Activated CD8-positive, alpha-beta memory T cell treated with anti-CD3 and anti-CD28 coated beads, Interleukin-2, amount 10 ng/mL, durations not matched to agents 7 days and 5 days (primary cell): ENCODE data around the gene CD164L2. TPM values are rescaled to one million over a fixed set of nuclear protein-coding genes. Genes with fewer than 3 reads are reported as not detected.
A peak's percentile ranks its signal among the peaks of the same experiment; 100 is the strongest.

Source experiments
- ATAC-seq: fragments of 150-1000 bp; cut with Tn5 transposase; one replicate; pipeline ENCODE4 v1.10.0; 2021; ENCODE audit warnings: moderate library complexity
- CTCF ChIA-PET: fragments of 350-600 bp; sonication (Branson Sonifier 250); formaldehyde crosslinking; loops from one replicate; lab custom pipeline; 2021; ENCODE audit warnings: antibody characterized with exemption; lab: Charles Lee
- DNase-seq: peaks from one replicate; pipeline ENCODE4 v3.0.0-alpha.2; 2020
- H3K27ac Mint-ChIP-seq: one replicate; pipeline ENCODE4 v1.8.0; 2021; ENCODE audit warnings: mild to moderate bottlenecking, mixed read lengths
- H3K27me3 Mint-ChIP-seq: one replicate; pipeline ENCODE4 v1.8.0; 2021; ENCODE audit warnings: mixed read lengths
- H3K36me3 Mint-ChIP-seq: one replicate; pipeline ENCODE4 v1.8.0; 2021; ENCODE audit warnings: mild to moderate bottlenecking, mixed read lengths
- H3K4me1 Mint-ChIP-seq: one replicate; pipeline ENCODE4 v1.8.0; 2021; ENCODE audit warnings: mixed read lengths
- H3K4me3 Mint-ChIP-seq: one replicate; pipeline ENCODE4 v1.8.0; 2021; ENCODE audit warnings: mild to moderate bottlenecking, moderate library complexity, mixed read lengths
- H3K9me3 Mint-ChIP-seq: one replicate; pipeline ENCODE4 v1.8.0; 2022; ENCODE audit warnings: low read depth, mixed read lengths
- total RNA-seq, 2 experiments: library from RNA; stranded (reverse); gene quantifications; one replicate each; pipeline ENCODE4 v1.2.3, GENCODE V29; 2021

Gene CD164L2
- total RNA-seq, 2 experiments from 2014 or later = not detected

GRCh38 chr1:27342778-27343638 is 40.1 kb downstream of the CD164L2 start:
- DNase-seq = peak; percentile 88
- peaks cover 34% of the 10 kb centered on the region for H3K4me1 Mint-ChIP-seq

DNA sequence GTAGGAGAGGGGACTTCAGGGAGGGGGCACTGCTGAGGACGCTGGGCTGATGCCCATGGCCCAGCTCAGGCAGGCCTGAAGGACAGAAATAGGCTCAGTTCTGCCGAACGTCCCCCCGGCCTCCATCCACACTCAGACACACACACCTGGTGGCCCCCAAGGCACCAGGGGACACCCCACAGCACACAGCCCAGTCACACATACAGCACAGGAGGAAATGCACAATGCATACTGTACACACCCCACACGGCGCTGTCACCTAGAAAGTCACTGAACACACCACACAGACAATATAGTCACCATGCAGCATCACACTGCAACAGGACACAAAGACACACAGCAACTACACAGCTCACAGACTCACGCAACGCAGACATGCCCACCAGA is 40.7 kb downstream of the CD164L2 start:
- Mint-ChIP-seq H3K9me3 (no peaks in the 10 kb centered on the region), H3K4me1 (peaks cover 34% of the 10 kb centered on the region), H3K36me3 (peaks cover 10% of the 10 kb centered on the region), H3K27me3 (no peaks in the 10 kb centered on the region), H3K27ac (peak overlapping the region; percentile 84), H3K4me3 (peak overlapping the region; percentile 86)
- peak; percentile 46 for ATAC-seq
- DNase-seq = peak; percentile 69
- CTCF ChIA-PET = interaction anchor here (0.8 to 7.2 kb wide), 10 partner anchors 10 to 265 kb away, joined by 3 to 136 read pairs (median 8); partner anchors contain the start of genes GPR3 and MAP3K6

More at GRCh38 chr1:27342778-27343638, 40.1 kb downstream of the CD164L2 start:
- Mint-ChIP-seq H3K4me3 (peak overlapping the region; percentile 86), H3K36me3 (peaks cover 10% of the 10 kb centered on the region), H3K9me3 (no peaks in the 10 kb centered on the region), H3K27me3 (no peaks in the 10 kb centered on the region), H3K27ac (peak overlapping the region; percentile 84)
- CTCF ChIA-PET = interaction anchor here (0.8 to 7.2 kb wide), 11 partner anchors 10 to 52 kb away, joined by 3 to 136 read pairs (median 10); partner anchors contain the start of genes GPR3 and MAP3K6
- peak; percentile 69 for ATAC-seq

DNA sequence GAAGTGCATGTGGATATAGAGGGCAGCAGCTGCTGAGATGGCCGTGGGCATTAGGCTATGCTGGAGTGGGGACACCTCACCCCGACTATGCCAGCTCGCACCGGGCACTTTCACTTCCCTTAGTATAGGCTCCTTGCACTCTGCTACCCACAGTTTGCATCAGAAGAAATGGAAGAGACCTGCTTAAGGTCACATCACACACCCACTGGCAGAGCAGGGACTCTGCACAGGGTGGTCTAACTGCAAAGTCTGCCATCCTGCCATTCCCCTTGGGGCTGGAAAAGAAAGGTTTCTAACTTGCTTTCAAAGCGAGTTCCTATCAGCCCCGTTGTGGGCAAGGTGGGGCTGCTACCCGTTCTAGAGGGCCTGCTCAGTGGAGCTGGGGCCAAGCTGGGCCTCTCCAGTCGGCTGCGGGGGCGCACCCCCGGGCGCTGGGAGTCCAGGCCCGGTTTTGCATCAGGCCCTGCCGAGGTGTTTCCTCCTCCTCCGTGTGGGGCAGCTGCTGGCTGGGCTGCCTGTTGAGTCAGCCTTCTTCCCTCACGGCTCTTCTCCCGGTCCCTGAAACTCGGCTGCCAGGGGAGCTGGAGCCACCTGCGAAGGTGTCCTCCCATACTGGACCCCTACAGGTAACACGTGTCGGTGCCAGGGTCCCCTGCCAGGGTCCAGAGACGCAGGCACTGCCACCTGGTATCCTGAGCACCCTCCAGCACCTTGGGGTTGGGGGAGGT is 41.4 kb downstream of the CD164L2 start, which contains the start of gene SYTL1:
SYTL1 (plus strand) TSS at position 498 of the 728 bp plus-strand sequence. CDS start 3,313 bp downstream, outside the sequence.
- H3K27me3 Mint-ChIP-seq = no peaks in the 10 kb centered on the region
- peak; percentile 77 for ATAC-seq
- H3K27ac Mint-ChIP-seq = peak within 1 kb of the TSS; percentile 84
- CTCF ChIA-PET = interaction anchor here (1.1 to 7.2 kb wide), 11 partner anchors 9 to 265 kb away, joined by 3 to 136 read pairs (median 7); partner anchors contain the start of genes GPR3 and MAP3K6
- peak; percentile 86 for DNase-seq
- H3K4me3 Mint-ChIP-seq = peak within 1 kb of the TSS; percentile 86
- peaks cover 34% of the 10 kb centered on the region for H3K4me1 Mint-ChIP-seq
- H3K36me3 Mint-ChIP-seq = peaks cover 10% of the 10 kb centered on the region
- H3K9me3 Mint-ChIP-seq = no peaks in the 10 kb centered on the region

DNA sequence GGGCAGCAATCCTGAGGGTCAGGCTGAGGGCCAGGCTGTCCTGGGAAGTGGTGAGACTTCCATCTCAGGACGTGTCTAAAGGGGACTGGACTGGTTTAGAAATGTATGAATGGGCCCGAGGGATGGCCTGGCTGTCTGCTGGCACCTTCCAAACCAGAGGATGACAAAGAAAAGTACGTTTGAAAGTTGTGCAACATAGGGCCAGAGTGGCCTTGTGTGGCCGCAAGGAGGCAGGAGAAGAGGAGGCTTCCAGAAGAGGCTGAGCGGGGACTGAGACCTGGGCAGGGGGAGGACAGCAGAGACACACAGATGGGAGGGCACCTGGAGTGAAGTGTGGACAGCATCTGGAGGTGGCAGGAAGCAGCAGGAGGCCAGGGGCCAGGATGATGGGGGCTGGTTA is 43.9 kb downstream of the CD164L2 start:
- CTCF ChIA-PET = interaction anchor here (1.1 to 1.7 kb wide), 2 partner anchors 18 to 52 kb away, joined by 3 read pairs; no protein-coding TSS in a partner anchor
- DNase-seq = no peak
- peaks cover 30% of the 10 kb centered on the region for H3K4me1 Mint-ChIP-seq

DNA sequence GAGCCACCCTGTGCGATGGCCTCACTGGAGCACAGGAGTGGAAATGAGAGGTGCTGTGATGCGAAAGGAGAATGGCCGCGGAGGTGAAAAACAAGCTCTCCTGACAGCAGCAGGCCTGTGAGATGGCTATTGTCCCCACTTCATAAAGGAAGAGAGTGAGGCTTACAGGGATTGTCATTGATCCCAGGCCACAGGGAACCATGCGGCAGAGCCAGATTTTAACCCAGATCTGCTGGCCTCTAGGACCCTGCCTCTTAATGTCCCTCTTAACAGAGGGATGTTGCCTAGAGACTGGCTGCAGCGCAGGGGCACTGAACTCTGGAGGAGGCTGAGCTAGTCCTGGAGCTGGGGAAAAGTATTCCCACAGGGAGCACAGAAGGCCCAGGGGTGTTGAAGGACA is 44.4 kb downstream of the CD164L2 start:
- DNase-seq (no peak), ATAC-seq (no peak)
- peaks cover 11% of the 10 kb centered on the region for H3K36me3 Mint-ChIP-seq
- H3K9me3 Mint-ChIP-seq = no peaks in the 10 kb centered on the region
- peaks cover 26% of the 10 kb centered on the region for H3K4me1 Mint-ChIP-seq
- CTCF ChIA-PET = interaction anchor here (1.7 kb wide), 1 partner anchor 53 kb away, joined by 3 read pairs; no protein-coding TSS in a partner anchor
- no peaks in the 10 kb centered on the region for H3K27me3 Mint-ChIP-seq
- H3K27ac Mint-ChIP-seq = no peak overlapping the region
- H3K4me3 Mint-ChIP-seq = no peak overlapping the region

More for the DNA sequence above, 43.9 kb downstream of the CD164L2 start:
- Mint-ChIP-seq H3K36me3 (peaks cover 8% of the 10 kb centered on the region), H3K27ac (peak overlapping the region; percentile 47), H3K4me3 (no peak overlapping the region), H3K9me3 (no peaks in the 10 kb centered on the region), H3K27me3 (no peaks in the 10 kb centered on the region)
- ATAC-seq = no peak

GRCh38 chr1:27336756-27337155 is 46.4 kb downstream of the CD164L2 start:
- DNase-seq (no peak), ATAC-seq (no peak)
- Mint-ChIP-seq H3K4me3 (no peak overlapping the region), H3K4me1 (peaks cover 21% of the 10 kb centered on the region), H3K27me3 (no peaks in the 10 kb centered on the region), H3K36me3 (peaks cover 8% of the 10 kb centered on the region), H3K9me3 (no peaks in the 10 kb centered on the region), H3K27ac (no peak overlapping the region)
- CTCF ChIA-PET = interaction anchor here (0.6 to 1.4 kb wide), 4 partner anchors 19 to 293 kb away, joined by 3 read pairs; no protein-coding TSS in a partner anchor

DNA sequence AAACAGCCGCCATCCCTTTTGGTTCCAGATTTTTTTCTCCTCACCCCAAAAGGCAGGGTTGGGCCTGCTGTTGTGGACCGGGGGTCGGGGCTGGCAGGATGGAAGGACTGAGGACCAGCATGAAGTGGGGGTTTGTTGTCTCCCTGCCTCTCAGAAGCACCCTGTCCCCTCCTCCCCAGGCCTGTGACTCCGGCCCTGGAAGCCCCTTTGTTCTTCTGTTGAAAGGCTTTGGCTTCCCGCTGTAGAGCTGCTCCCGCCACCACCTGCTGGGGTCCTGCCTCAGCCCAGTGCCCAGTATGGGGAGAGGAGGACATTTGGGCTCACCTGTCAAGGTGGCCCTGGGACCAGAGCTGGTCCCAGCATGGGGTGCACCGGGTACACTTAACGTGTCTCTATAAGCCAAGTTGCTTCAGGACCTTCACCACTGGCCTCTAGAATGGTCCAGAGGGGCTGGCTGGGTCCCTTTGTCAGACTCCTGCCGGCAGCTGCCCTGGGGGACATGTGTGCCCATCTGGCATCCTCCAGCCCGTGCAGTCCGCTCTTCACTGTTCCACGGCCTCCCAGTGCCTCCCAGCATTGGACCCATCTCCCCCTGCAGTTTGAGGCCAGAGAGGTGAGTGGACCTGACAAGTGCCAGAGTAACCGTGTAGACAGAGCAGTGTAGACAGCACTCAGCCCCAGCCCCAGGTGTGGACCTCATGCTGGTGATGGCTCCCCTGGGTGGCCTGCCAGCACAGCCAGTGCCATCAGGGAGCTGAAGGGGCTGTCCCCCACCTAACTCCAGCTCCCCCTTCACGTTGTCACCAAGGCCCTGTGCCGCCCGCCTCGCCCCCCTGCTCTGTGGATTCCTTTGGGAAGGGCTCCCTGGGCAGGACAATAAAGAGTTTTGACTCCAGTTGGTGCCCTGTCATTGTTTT is 47.4 kb downstream of the CD164L2 start:
- DNase-seq = no peak

GRCh38 chr1:27333717-27334279 is 49.3 kb downstream of the CD164L2 start:
- no peak overlapping the region for H3K27ac Mint-ChIP-seq
- peaks cover 14% of the 10 kb centered on the region for H3K4me1 Mint-ChIP-seq
- ATAC-seq (no peak), DNase-seq (no peak)
- no peak overlapping the region for H3K4me3 Mint-ChIP-seq
- H3K27me3 Mint-ChIP-seq = no peaks in the 10 kb centered on the region
- CTCF ChIA-PET = interaction anchor here (0.5 to 4.3 kb wide), 17 partner anchors 8 to 270 kb away, joined by 3 to 73 read pairs (median 12); partner anchors contain the start of genes AHDC1, CD164L2, MAP3K6 and SYTL1
- no peaks in the 10 kb centered on the region for H3K9me3 Mint-ChIP-seq
- H3K36me3 Mint-ChIP-seq = peaks cover 11% of the 10 kb centered on the region

More for the DNA sequence above, 47.4 kb downstream of the CD164L2 start:
- Mint-ChIP-seq H3K4me1 (peaks cover 15% of the 10 kb centered on the region), H3K36me3 (peaks cover 8% of the 10 kb centered on the region), H3K27ac (no peak overlapping the region), H3K27me3 (no peaks in the 10 kb centered on the region), H3K9me3 (no peaks in the 10 kb centered on the region), H3K4me3 (no peak overlapping the region)
- no peak for ATAC-seq
- CTCF ChIA-PET = interaction anchor here (0.9 to 4.3 kb wide), 6 partner anchors 12 to 52 kb away, joined by 3 to 73 read pairs (median 4); no protein-coding TSS in a partner anchor

- Mint-ChIP-seq H3K9me3 (no peaks in the 10 kb centered on the region), H3K36me3 (peaks cover 17% of the 10 kb centered on the region), H3K4me3 (no peak overlapping the region), H3K27ac (peak overlapping the region; percentile 57), H3K27me3 (no peaks in the 10 kb centered on the region), H3K4me1 (peaks cover 20% of the 10 kb centered on the region)
- ATAC-seq = peak; percentile 77
- DNase-seq = peak; percentile 61
- CTCF ChIA-PET = interaction anchor here (0.5 to 4.3 kb wide), 39 partner anchors 9 to 398 kb away, joined by 3 to 73 read pairs (median 5); partner anchors contain the start of genes CD164L2, MAP3K6 and SYTL1
Measured at GRCh38 chr1:27332536-27333281, 50.4 kb downstream of the CD164L2 start.

DNA sequence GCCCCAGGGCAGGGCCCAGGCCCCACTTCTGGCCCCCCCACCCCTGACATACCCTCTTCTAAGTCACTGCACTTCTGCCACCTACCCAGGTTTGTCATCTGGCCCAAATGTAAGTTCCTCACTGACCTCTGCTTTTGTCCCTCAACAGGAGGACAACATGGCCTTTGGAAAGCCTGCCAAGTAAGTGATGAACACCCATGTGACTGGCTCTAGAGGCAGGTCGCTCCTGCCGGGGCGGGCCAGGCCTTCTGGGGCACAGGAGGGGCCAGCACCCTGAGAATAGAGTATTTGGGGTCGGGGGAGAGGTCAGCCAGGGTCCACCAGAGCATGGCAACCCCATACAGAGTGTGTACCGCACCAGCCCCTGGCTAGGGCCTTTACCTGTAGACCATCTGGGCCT is 51.2 kb downstream of the CD164L2 start:
- Mint-ChIP-seq H3K9me3 (no peaks in the 10 kb centered on the region), H3K27ac (peak overlapping the region; percentile 57), H3K36me3 (peaks cover 19% of the 10 kb centered on the region), H3K27me3 (no peaks in the 10 kb centered on the region), H3K4me1 (peaks cover 23% of the 10 kb centered on the region), H3K4me3 (no peak overlapping the region)
- no peak for DNase-seq
- CTCF ChIA-PET = interaction anchor here (0.6 to 4.3 kb wide), 27 partner anchors 8 to 396 kb away, joined by 3 to 73 read pairs (median 8); partner anchors contain the start of genes MAP3K6 and SYTL1
- no peak for ATAC-seq

DNA sequence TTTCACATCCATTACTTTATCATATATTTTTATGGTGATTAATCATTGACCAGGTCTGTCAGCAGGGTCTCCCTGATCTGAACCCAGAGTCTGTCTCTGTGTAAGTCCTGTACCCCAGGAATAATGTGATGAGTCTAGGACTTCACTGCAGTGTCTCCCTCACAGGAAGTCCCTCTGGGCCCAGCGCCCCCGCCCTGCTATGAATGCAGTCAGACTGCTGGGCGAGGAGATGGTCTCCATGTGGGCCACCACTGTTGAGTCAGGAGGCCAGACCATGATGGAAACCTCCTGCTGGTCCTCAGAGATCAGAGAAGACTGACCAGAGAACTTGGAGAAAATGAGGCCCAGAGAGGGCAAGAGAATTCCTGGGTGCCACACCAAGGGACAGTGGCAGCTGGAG is 51.7 kb downstream of the CD164L2 start:
- H3K27ac Mint-ChIP-seq = peak overlapping the region; percentile 28
- no peak for ATAC-seq

More for the DNA sequence above, 51.7 kb downstream of the CD164L2 start:
- peaks cover 16% of the 10 kb centered on the region for H3K36me3 Mint-ChIP-seq
- CTCF ChIA-PET = interaction anchor here (1.8 to 4.3 kb wide), 6 partner anchors 12 to 112 kb away, joined by 5 to 73 read pairs (median 19); no protein-coding TSS in a partner anchor
- no peaks in the 10 kb centered on the region for H3K27me3 Mint-ChIP-seq
- H3K9me3 Mint-ChIP-seq = no peaks in the 10 kb centered on the region
- peaks cover 25% of the 10 kb centered on the region for H3K4me1 Mint-ChIP-seq
- H3K4me3 Mint-ChIP-seq = no peak overlapping the region
- DNase-seq = no peak
